GM10248 (cell line): ENCODE data around the gene DPM1.

Experiments
- CTCF ChIA-PET: fragments of 300-600 bp; sonication (Branson Sonifier 250); formaldehyde crosslinking; extraction: SDS; loops from one replicate; lab custom pipeline; 2021; ENCODE audit warnings: antibody characterized with exemption; lab: Yijun Ruan, JAX
- POLR2A ChIA-PET: fragments of 350-650 bp; sonication (Branson Sonifier 250); formaldehyde crosslinking; extraction: SDS; loops from one replicate; lab custom pipeline; 2020; ENCODE audit warnings: antibody characterized with exemption; lab: Yijun Ruan, JAX
- DNase-seq: peaks from one replicate; pipeline ENCODE4 v3.0.0; 2012; ENCODE audit errors: extremely low spot score
- CTCF ChIP-seq: IDR thresholded peaks from 2 replicates; pipeline ENCODE4 v1.5.1; 2012; ENCODE audit warnings: mild to moderate bottlenecking, low read depth; ENCODE audit errors: extremely low read depth, missing control alignments, control extremely low read depth

DPM1 gene

GRCh38 chr20:50928469-50928868, 29.9 kb downstream of the DPM1 start:
- CTCF ChIA-PET = interaction anchor here (0.8 to 13.0 kb wide), 18 partner anchors 8 to 517 kb away, joined by 3 to 220 read pairs (median 8); partner anchors contain the start of gene BCAS4
- TF ChIP-seq CTCF = peak; percentile 3
- no peak for DNase-seq
- POLR2A ChIA-PET = no interaction called here

- CTCF ChIA-PET = interaction anchor here (0.8 to 13.0 kb wide), 3 partner anchors 14 to 135 kb away, joined by 3 to 220 read pairs (median 191); partner anchors contain the start of gene BCAS4
- POLR2A ChIA-PET = no interaction called here
- DNase-seq = no peak
- TF ChIP-seq CTCF = no peak
These were observed 31.8 kb downstream of the DPM1 start for GRCh38 chr20:50926530-50926929.

- CTCF ChIA-PET = interaction anchor here (0.9 to 13.0 kb wide), 5 partner anchors 12 to 132 kb away, joined by 3 to 220 read pairs (median 5); partner anchors contain the start of gene BCAS4
- no peak for TF ChIP-seq CTCF
- DNase-seq = no peak
- POLR2A ChIA-PET = no interaction called here
These were observed 33.9 kb downstream of the DPM1 start for GRCh38 chr20:50924261-50924920.

- ChIA-PET CTCF (interaction anchor here (1.9 to 13.0 kb wide), 4 partner anchors 8 to 130 kb away, joined by 4 to 220 read pairs (median 128); partner anchors contain the start of genes ADNP, BCAS4, DPM1 and MOCS3), POLR2A (interaction anchor here (0.5 to 0.9 kb wide), 3 partner anchors 9 to 141 kb away, joined by 4 to 5 read pairs (median 5); partner anchors contain the start of gene ADNP)
- no peak for TF ChIP-seq CTCF
- DNase-seq = no peak
These were observed 36.4 kb downstream of the DPM1 start for GRCh38 chr20:50921803-50922501.

GRCh38 chr20:50920997-50921396, 37.3 kb downstream of the DPM1 start:
- no peak for DNase-seq
- ChIA-PET CTCF (interaction anchor here (1.1 to 4.1 kb wide), 6 partner anchors 9 to 126 kb away, joined by 3 to 65 read pairs (median 4); partner anchors contain the start of genes ADNP, BCAS4, DPM1 and MOCS3), POLR2A (interaction anchor here (0.5 to 2.2 kb wide), 6 partner anchors 8 to 140 kb away, joined by 3 to 11 read pairs (median 4); partner anchors contain the start of gene ADNP)
- no peak for TF ChIP-seq CTCF

GRCh38 chr20:50919567-50919966, 38.8 kb downstream of the DPM1 start:
- TF ChIP-seq CTCF = no peak
- CTCF ChIA-PET = interaction anchor here (1.1 to 4.1 kb wide), 5 partner anchors 10 to 125 kb away, joined by 3 to 65 read pairs (median 5); partner anchors contain the start of genes ADNP and BCAS4
- no peak for DNase-seq
- POLR2A ChIA-PET = interaction anchor here (2.2 kb wide), 1 partner anchor 10 kb away, joined by 11 read pairs; no protein-coding TSS in a partner anchor
